MM.1S (cell line): ENCODE results near the gene PLSCR3.

ENCODE experiments used
- DNase-seq: peaks from one replicate; pipeline ENCODE4 v3.0.0-alpha.2; 2015
- H2AFZ ChIP-seq: fragments of 300-600 bp; sonication (generic); 2 replicates; pipeline ENCODE4 v1.6.0; 2016; ENCODE audit warnings: antibody characterized with exemption, low read length
- H3F3A ChIP-seq: fragments of 300-600 bp; sonication (generic); 2 replicates; pipeline ENCODE4 v1.6.1; 2016; ENCODE audit warnings: mild to moderate bottlenecking, antibody characterized with exemption, low read length, moderate library complexity, mixed read lengths; ENCODE audit not compliant: insufficient read depth
- H3K27ac ChIP-seq: fragments of 300-600 bp; sonication (generic); 2 replicates; pipeline ENCODE4 v1.5.1; 2016; ENCODE audit warnings: mild to moderate bottlenecking, low read length
- H3K27me3 ChIP-seq: fragments of 300-600 bp; sonication (generic); replicated peaks from 2 replicates; pipeline ENCODE4 v1.6.0; 2016; ENCODE audit warnings: low read length; ENCODE audit not compliant: insufficient read depth
- H3K36me3 ChIP-seq: fragments of 300-600 bp; sonication (generic); replicated peaks from 2 replicates; pipeline ENCODE4 v1.6.1; 2016; ENCODE audit warnings: mild to moderate bottlenecking, low read length, mixed read lengths; ENCODE audit not compliant: insufficient read depth
- H3K4me1 ChIP-seq: fragments of 300-600 bp; sonication (generic); 2 replicates; pipeline ENCODE4 v1.6.1; 2016; ENCODE audit warnings: low read length, mixed read lengths
- H3K4me2 ChIP-seq: fragments of 300-600 bp; sonication (generic); 2 replicates; pipeline ENCODE4 v1.6.0; 2016; ENCODE audit warnings: low read depth, low read length
- H3K4me3 ChIP-seq: fragments of 300-600 bp; sonication (generic); 2 replicates; pipeline ENCODE4 v1.5.1; 2016; ENCODE audit warnings: low read length, mixed read lengths
- H3K79me2 ChIP-seq: fragments of 300-600 bp; sonication (generic); 2 replicates; pipeline ENCODE4 v1.6.1; 2016; ENCODE audit warnings: mixed run types, low read length, mixed read lengths
- H3K9ac ChIP-seq: fragments of 300-600 bp; sonication (generic); 2 replicates; pipeline ENCODE4 v1.6.1; 2016; ENCODE audit warnings: low read length, mixed read lengths
- H3K9me2 ChIP-seq: fragments of 300-600 bp; sonication (generic); replicated peaks from 2 replicates; pipeline ENCODE4 v1.6.1; 2016; ENCODE audit warnings: mild to moderate bottlenecking, low read length, mixed read lengths; ENCODE audit not compliant: insufficient read depth
- H3K9me3 ChIP-seq: fragments of 300-600 bp; sonication (generic); replicated peaks from 2 replicates; pipeline ENCODE4 v1.6.1; 2016; ENCODE audit warnings: mild to moderate bottlenecking, low read length, mixed read lengths; ENCODE audit not compliant: insufficient read depth
- H4K20me1 ChIP-seq: fragments of 300-600 bp; sonication (generic); 2 replicates; pipeline ENCODE4 v1.6.1; 2016; ENCODE audit warnings: mild to moderate bottlenecking, low read length, moderate library complexity, mixed read lengths; ENCODE audit not compliant: insufficient read depth
- EZH2 ChIP-seq: fragments of 300-600 bp; sonication (generic); optimal IDR thresholded peaks from 2 replicates; pipeline ENCODE3; 2017; ENCODE audit warnings: low read depth, mild to moderate bottlenecking, antibody characterized with exemption, low read length, mixed read lengths
- EZH2phosphoT487 ChIP-seq: fragments of 300-600 bp; sonication (generic); IDR thresholded peaks from 2 replicates; pipeline ENCODE4 v1.6.1; 2018; ENCODE audit warnings: antibody characterized with exemption, low read length
- TF ChIP-seq, protein P1 (sequence below): fragments of 300-600 bp; sonication (generic); IDR thresholded peaks from 2 replicates; pipeline ENCODE4 v1.5.1; 2016; ENCODE audit warnings: antibody characterized with exemption, low read length, mixed read lengths

PLSCR3 gene

DNA sequence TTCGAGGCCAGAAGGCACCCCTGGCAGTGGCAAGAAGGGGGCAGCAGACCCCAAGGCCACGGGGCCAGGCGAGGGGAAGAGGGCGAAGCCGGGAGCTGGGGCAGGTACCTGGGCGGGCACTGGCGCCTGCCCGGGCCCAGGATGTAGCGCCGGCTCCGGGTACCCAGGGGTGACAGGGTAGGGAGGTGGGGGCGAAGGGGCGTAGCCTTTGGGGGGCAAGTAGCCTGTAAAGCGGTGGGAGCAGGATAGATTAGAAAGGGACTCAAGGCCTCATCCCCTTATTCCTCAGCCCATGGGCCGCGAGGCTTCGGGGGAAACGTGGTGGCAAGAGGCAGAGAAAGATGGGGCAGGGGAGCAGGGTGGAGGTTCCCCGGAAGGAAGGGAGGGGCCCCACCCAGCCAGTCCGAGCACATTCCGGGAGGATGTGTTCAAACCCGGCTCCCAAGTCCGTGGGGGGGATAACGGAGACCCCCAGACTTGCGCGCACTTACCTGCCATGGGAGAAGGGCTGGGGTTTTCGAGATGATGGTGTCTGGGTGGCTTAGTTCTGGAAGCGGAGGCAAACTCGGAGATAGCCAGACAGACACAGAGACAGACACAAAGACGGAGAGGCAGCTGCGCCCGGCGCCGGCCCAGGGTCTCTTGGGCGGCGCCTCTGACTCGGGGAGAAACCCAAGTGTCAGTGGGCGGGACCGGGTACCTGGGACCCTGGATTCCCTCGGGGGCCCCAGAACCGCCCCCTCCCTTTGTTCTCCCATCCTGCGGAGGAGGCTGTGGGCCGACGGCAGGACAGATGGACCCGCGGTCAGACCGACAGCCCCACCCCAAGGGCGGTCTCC is 493 bp downstream of the PLSCR3 start:
- H3K4me1 ChIP-seq: 0 out of 2 replicates have a peak, but pooled peaks cover 3% of the 10 kb centered on the region
- TF ChIP-seq EZH2: no peak
- TF ChIP-seq, protein P1, sequence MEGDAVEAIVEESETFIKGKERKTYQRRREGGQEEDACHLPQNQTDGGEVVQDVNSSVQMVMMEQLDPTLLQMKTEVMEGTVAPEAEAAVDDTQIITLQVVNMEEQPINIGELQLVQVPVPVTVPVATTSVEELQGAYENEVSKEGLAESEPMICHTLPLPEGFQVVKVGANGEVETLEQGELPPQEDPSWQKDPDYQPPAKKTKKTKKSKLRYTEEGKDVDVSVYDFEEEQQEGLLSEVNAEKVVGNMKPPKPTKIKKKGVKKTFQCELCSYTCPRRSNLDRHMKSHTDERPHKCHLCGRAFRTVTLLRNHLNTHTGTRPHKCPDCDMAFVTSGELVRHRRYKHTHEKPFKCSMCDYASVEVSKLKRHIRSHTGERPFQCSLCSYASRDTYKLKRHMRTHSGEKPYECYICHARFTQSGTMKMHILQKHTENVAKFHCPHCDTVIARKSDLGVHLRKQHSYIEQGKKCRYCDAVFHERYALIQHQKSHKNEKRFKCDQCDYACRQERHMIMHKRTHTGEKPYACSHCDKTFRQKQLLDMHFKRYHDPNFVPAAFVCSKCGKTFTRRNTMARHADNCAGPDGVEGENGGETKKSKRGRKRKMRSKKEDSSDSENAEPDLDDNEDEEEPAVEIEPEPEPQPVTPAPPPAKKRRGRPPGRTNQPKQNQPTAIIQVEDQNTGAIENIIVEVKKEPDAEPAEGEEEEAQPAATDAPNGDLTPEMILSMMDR: no peak
- no peak for TF ChIP-seq EZH2phosphoT487
- H3K4me3 ChIP-seq: peak overlapping the region; percentile 85
- no peaks in the 10 kb centered on the region for H3K9me2 ChIP-seq
- H3K36me3 ChIP-seq: no peaks in the 10 kb centered on the region
- peak overlapping the region; percentile 100 for H3K4me2 ChIP-seq
- H4K20me1 ChIP-seq: no peaks in the 10 kb centered on the region
- H3K27me3 ChIP-seq: no peaks in the 10 kb centered on the region
- peak; percentile 57 for DNase-seq
- no peaks in the 10 kb centered on the region for H3K79me2 ChIP-seq
- peak overlapping the region; percentile 61; the same call in 1 of the 2 replicates for H3K27ac ChIP-seq
- peak overlapping the region; percentile 58; the same call in 1 of the 2 replicates for H3K9ac ChIP-seq
- H2AFZ ChIP-seq: peak overlapping the region; percentile 93
- peaks cover 6% of the 10 kb centered on the region; the same call in 1 of the 2 replicates for H3F3A ChIP-seq
- H3K9me3 ChIP-seq: no peaks in the 10 kb centered on the region

DNA sequence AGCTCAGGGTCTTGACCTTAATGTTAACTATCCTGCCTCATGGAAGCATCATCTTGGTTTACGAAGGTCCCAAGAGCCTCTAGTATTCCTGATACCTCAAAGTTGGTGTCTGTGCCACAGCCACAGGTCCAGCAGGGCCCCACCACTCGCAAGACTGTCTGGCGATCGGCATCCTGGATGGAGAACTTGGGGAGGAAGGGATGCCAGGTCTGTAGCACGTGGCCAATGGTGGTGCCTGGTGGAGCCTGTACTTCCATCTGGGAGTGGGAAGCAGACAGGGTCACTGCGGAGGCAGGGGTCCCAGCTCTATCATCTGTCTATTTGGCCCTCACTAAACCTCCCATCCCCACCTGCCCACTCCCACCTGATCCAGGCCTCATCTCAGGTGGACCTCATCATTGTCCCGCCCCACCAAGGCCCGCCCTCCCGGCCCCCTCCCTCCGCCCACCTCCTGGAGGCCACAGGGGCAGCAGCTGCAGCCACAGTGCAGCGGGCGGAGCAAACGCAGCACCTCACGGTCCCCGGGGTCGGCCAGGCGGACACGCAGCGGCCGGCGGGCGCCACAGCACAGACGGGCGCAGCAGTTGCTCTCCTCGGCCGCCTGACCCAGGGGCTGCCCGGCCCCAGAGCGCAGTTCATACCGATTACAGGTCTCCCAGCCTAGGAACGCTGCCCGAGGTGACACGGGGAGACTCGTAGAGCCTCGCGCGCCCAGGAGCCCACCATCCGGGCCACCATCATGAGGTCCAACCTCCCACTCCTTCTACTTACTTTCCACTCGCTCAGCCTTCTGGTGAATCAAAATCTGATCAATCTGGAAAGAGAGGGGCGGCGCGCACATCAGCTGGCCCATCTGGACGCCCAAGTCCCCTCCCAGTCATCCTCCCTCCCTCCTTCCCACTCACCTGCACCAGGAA is 1.4 kb downstream of the PLSCR3 start:
- Histone ChIP-seq H3K4me3 (0 out of 2 replicates have a peak overlapping the region, but pooled peaks have one; percentile 85), H4K20me1 (no peaks in the 10 kb centered on the region), H3F3A (peaks cover 6% of the 10 kb centered on the region; the same call in 1 of the 2 replicates), H3K27ac (no peak overlapping the region), H3K4me1 (0 out of 2 replicates have a peak, but pooled peaks cover 3% of the 10 kb centered on the region), H3K9ac (no peak overlapping the region), H3K9me3 (no peaks in the 10 kb centered on the region), H3K79me2 (no peaks in the 10 kb centered on the region), H3K27me3 (no peaks in the 10 kb centered on the region), H2AFZ (no peak overlapping the region; the same call in 1 of the 2 replicates), H3K36me3 (no peaks in the 10 kb centered on the region), H3K4me2 (peak overlapping the region; percentile 100), H3K9me2 (no peaks in the 10 kb centered on the region)
- no peak for TF ChIP-seq EZH2phosphoT487
- TF ChIP-seq, protein P1: no peak
- no peak for TF ChIP-seq EZH2
- no peak for DNase-seq

DNA sequence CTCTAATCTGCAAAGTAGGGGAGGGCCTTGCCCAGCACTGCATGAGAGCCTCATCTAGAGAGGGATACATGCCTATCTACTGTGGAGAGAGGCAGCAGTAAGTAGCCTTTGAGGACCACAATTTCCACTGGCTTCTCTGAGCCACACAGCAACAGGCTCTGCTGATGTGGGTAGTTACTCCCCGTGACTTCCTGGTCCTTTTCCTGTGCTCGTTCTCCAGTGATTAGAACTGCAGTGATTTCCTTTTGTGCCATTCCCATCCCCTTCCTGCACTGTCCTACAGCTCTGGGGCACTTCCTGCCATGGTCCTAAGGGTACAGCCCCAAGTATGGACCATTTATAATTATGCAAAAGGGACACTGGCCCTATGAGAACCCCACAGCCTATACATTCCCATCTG is 3.0 kb downstream of the PLSCR3 start:
- Histone ChIP-seq H3K27ac (no peak overlapping the region), H3K27me3 (no peaks in the 10 kb centered on the region; the same call in 1 of the 2 replicates), H3K9ac (no peak overlapping the region), H4K20me1 (no peaks in the 10 kb centered on the region), H3K4me1 (0 out of 2 replicates have a peak, but pooled peaks cover 3% of the 10 kb centered on the region), H3K9me2 (no peaks in the 10 kb centered on the region), H3K4me3 (no peak overlapping the region), H3F3A (peaks cover 6% of the 10 kb centered on the region; the same call in 1 of the 2 replicates), H3K9me3 (no peaks in the 10 kb centered on the region), H3K4me2 (no peak overlapping the region), H3K79me2 (no peaks in the 10 kb centered on the region), H2AFZ (no peak overlapping the region), H3K36me3 (no peaks in the 10 kb centered on the region)
- DNase-seq: no peak
- TF ChIP-seq, protein P1: no peak
- TF ChIP-seq EZH2phosphoT487 (no peak), EZH2 (no peak)
